B cell (primary cell): ENCODE data around the gene NCBP2L.

Source experiments
- CTCF ChIP-seq: fragments of 200-600 bp; IDR thresholded peaks from one replicate; pipeline ENCODE4 v1.8.0; 2022; ENCODE audit warnings: antibody characterized with exemption, mild to moderate bottlenecking
- EZH2 ChIP-seq: IDR thresholded peaks from 2 replicates; pipeline ENCODE4 v1.6.1; 2012; ENCODE audit warnings: borderline replicate concordance, low read depth, mild to moderate bottlenecking, moderate library complexity, low read length; ENCODE audit not compliant: insufficient read depth, poor library complexity, severe bottlenecking

- TF ChIP-seq CTCF (no peak), EZH2 (no peak)
Measured at GRCh38 chrX:107731831-107732502, 45.6 kb upstream of the NCBP2L start.
